ENCODE measurements around the gene CGNL1. TPM values are rescaled to one million over a fixed set of nuclear protein-coding genes. Genes with fewer than 3 reads are reported as not detected.
A peak's percentile ranks its signal among the peaks of the same experiment; 100 is the strongest.

The CGNL1 gene
- total and polyA plus RNA-seq, 7 donors: 0.69 to 7.2 (median 2.4) TPM

DNA sequence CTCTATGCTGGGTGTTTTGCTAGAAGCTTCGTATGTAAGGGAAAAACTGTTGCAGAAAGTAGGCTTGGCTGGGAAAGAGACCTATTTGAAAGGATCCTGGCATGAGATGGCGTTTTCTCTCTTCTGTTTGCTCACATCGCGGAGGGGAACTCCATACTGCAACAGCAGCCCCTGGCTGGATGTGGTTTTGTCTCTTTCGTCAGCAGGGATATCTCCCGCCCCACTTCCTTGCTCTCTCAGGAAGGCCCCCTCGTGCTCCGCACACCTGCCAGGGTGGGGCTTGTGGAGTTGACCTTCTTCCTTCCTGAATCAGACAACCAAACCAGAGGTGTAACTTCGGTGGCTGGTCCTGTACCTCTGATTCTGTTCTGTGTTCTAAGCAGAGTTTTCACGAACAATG is 189.0 kb downstream of the CGNL1 start:
- TF ChIP-seq POLR2A (IDR thresholded peaks at IDR 0.05): no peak
- TF ChIP-seq POLR2AphosphoS5 (IDR thresholded peaks at IDR 0.05): no peak
- TF ChIP-seq, protein P1, sequence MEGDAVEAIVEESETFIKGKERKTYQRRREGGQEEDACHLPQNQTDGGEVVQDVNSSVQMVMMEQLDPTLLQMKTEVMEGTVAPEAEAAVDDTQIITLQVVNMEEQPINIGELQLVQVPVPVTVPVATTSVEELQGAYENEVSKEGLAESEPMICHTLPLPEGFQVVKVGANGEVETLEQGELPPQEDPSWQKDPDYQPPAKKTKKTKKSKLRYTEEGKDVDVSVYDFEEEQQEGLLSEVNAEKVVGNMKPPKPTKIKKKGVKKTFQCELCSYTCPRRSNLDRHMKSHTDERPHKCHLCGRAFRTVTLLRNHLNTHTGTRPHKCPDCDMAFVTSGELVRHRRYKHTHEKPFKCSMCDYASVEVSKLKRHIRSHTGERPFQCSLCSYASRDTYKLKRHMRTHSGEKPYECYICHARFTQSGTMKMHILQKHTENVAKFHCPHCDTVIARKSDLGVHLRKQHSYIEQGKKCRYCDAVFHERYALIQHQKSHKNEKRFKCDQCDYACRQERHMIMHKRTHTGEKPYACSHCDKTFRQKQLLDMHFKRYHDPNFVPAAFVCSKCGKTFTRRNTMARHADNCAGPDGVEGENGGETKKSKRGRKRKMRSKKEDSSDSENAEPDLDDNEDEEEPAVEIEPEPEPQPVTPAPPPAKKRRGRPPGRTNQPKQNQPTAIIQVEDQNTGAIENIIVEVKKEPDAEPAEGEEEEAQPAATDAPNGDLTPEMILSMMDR (IDR thresholded peaks at IDR 0.05): no peak
- no peak for TF ChIP-seq EP300 (IDR thresholded peaks at IDR 0.05)
- DNase-seq: no peak
- peaks cover 0 to 27% (median 21%) of the 10 kb centered on the region in 4 donors for H3K4me1 ChIP-seq
- no peaks in the 10 kb centered on the region for H3K27me3 ChIP-seq
- intact Hi-C loops (cut with DNase I): no loop called here
- no peaks in the 10 kb centered on the region for H3K9me3 ChIP-seq
- H3K36me3 ChIP-seq: no peaks in the 10 kb centered on the region
- no peak overlapping the region for H3K4me3 ChIP-seq
- WGBS, 2 donors: 6 to 16% methylated on average over 10 of the region's 10 CpGs
- no peak overlapping the region for H3K27ac ChIP-seq

DNA sequence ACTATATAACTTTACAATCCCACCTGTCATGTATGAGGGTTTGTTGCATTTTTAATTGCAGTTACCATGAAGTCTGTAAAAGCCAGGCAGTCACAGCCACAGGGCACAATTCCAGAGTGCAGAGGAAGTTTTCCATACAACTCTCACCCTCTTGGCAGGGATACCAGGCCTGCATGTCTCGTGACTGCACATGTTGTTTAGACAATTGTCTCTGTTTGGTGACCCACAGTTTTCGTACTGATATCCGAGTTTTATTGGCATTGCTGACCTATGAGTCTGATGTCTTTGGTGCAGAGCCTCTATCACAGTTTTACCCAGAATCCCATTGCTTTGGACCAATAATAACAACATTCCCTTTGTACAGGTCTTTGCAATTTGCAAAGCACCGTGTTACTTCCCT is 190.5 kb downstream of the CGNL1 start:
- peak overlapping the region in 3 of 4 donors; percentile 25 to 61 (median 56) for H3K27ac ChIP-seq
- no peaks in the 10 kb centered on the region for H3K9me3 ChIP-seq
- no peak overlapping the region for H3K4me3 ChIP-seq
- TF ChIP-seq POLR2A (IDR thresholded peaks at IDR 0.05): no peak
- TF ChIP-seq, protein P1 (IDR thresholded peaks at IDR 0.05): no peak
- peak in 1 of 4 donors; percentile 60 for TF ChIP-seq EP300 (IDR thresholded peaks at IDR 0.05)
- peak; percentile 10 to 73 (median 34) for TF ChIP-seq POLR2AphosphoS5 (IDR thresholded peaks at IDR 0.05)
- no peaks in the 10 kb centered on the region for H3K36me3 ChIP-seq
- peak; percentile 81 for DNase-seq
- intact Hi-C loops (cut with DNase I): no loop called here
- 9 to 54% methylated on average over 4 of the region's 4 CpGs for WGBS, 2 donors
- H3K4me1 ChIP-seq: peaks cover 0 to 18% (median 15%) of the 10 kb centered on the region in 4 donors
- H3K27me3 ChIP-seq: no peaks in the 10 kb centered on the region

DNA sequence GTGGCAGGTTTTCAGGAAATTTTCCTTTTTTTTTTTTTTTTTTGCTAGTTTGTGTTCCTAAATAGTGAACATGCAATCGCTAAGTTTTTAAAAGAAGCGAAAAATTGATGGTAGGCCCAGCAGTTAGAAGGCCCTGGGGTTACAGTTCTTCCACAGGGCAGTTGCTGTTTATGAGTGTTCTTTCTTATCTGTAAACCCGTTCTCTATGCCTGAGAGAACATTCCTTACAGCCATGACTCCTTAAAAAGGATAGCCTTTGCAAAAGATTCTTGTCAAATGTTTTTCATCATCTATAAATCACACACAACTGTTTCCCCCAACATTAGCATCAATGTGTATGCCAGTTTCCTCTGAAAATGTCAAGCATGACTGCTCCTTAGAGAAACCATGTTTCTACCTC is 191.6 kb downstream of the CGNL1 start:
- intact Hi-C loops (cut with DNase I): no loop called here
- 71 to 84% methylated on average over 3 of the region's 3 CpGs for WGBS, 2 donors
- H3K36me3 ChIP-seq: no peaks in the 10 kb centered on the region
- peak overlapping the region in 1 of 4 donors; percentile 61 for H3K27ac ChIP-seq
- H3K27me3 ChIP-seq: no peaks in the 10 kb centered on the region
- H3K4me3 ChIP-seq: no peak overlapping the region
- peaks cover 0 to 18% (median 15%) of the 10 kb centered on the region in 4 donors for H3K4me1 ChIP-seq
- no peak for DNase-seq
- no peak for TF ChIP-seq POLR2AphosphoS5 (IDR thresholded peaks at IDR 0.05)
- H3K9me3 ChIP-seq: no peaks in the 10 kb centered on the region

DNA sequence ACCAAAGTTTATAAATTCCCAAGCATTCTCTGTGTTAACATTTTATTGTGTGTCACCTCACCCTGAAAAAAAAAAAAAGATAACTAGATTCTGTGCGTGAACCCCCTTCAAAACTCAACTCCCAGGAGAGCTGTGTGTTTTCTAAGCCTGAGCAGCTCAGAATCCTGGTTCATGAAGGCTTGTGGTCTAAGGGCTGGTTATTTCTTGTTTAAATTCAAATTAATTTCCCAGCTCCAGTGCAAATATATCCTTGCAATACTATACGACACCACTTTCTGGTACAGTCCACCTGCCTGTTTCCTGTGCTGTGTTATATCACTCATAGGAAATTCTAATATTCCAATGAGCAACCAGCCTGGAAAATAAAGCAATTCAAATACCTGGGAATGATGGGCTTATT is 192.0 kb downstream of the CGNL1 start:
- Histone ChIP-seq H3K4me1 (peaks cover 0 to 18% (median 15%) of the 10 kb centered on the region in 4 donors), H3K4me3 (no peak overlapping the region), H3K27me3 (no peaks in the 10 kb centered on the region), H3K9me3 (no peaks in the 10 kb centered on the region), H3K27ac (no peak overlapping the region), H3K36me3 (no peaks in the 10 kb centered on the region)
- no peak for DNase-seq
- intact Hi-C loops (cut with DNase I): no loop called here
- TF ChIP-seq POLR2AphosphoS5 (IDR thresholded peaks at IDR 0.05): no peak
- TF ChIP-seq POLR2A (IDR thresholded peaks at IDR 0.05): no peak
- TF ChIP-seq EP300 (IDR thresholded peaks at IDR 0.05): no peak
- TF ChIP-seq, protein P1 (IDR thresholded peaks at IDR 0.05): no peak
- 67 to 80% methylated on average over 2 of the region's 2 CpGs for WGBS, 2 donors

DNA sequence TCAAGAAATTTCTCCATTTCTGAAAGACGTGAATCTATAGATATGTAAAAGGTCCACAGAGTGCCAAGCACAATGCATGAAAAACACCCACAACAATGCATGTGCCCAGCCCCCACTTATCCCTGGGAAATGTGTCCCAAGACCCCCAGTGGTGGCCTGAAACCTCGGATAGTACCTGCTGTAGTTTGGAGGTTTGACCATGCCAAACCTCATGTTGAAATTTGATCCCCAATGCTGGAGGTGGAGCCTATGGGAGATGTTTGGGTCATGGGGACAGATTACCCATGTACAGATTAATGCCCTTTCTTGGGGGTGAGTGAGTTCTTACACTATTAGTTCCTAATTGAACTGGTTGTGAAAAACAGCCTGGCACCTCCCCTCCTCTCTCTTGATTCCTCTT is 194.0 kb downstream of the CGNL1 start:
- intact Hi-C loops (cut with DNase I): no loop called here
- H3K36me3 ChIP-seq: no peaks in the 10 kb centered on the region
- H3K4me1 ChIP-seq: peaks cover 0 to 18% (median 14%) of the 10 kb centered on the region in 4 donors
- no peaks in the 10 kb centered on the region for H3K27me3 ChIP-seq
- H3K9me3 ChIP-seq: no peaks in the 10 kb centered on the region
- DNase-seq: no peak
- no peak overlapping the region for H3K27ac ChIP-seq
- 91 to 93% methylated on average over 2 of the region's 2 CpGs for WGBS, 2 donors
- no peak overlapping the region for H3K4me3 ChIP-seq
- TF ChIP-seq EP300 (IDR thresholded peaks at IDR 0.05) (no peak), POLR2AphosphoS5 (IDR thresholded peaks at IDR 0.05) (no peak), POLR2A (IDR thresholded peaks at IDR 0.05) (no peak)
- TF ChIP-seq, protein P1 (IDR thresholded peaks at IDR 0.05): no peak
